Measurements from ENCODE around the gene SLC22A14. TPM values are rescaled to one million over a fixed set of nuclear protein-coding genes. Genes with fewer than 3 reads are reported as not detected.
"Not testable (repeated sequence)": the region's sequence is repeated elsewhere in the genome, so short reads cannot be mapped to it uniquely, and the experiment has no call there.

Gene SLC22A14
- total RNA-seq, 1 experiment from 2014 or later, result not detected

DNA sequence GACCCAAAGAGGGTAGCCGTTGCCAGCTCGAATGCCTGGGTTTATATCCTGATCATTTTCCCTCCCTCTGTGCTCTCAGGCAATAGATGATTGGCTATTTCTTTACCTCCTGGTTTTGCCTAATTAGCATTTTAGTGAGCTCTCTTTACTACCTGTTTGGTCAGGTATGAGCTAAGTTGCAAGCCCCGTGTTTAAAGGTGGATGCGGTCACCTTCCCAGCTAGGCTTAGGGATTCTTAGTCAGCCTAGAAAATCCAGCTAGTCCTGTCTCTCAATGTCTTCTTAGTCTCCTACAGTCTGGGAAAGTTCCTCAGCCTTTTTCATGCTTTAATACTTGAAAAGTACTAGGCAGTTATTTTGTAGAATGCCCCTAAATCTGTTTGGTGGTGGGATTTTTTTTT is 15.0 kb downstream of the SLC22A14 start:
- H3K4me1 ChIP-seq (ENCODE audit: insufficient read depth, low read length); H3K14ac ChIP-seq (ENCODE audit: insufficient read depth, low read length); H3K18ac ChIP-seq (ENCODE audit: insufficient read length, low read depth, low read length); H3K23ac ChIP-seq (ENCODE audit: insufficient read length, low read depth, low read length); H3K4me3 Mint-ChIP-seq; DNase-seq; H3K27me3 ChIP-seq (ENCODE audit: insufficient read depth, low read length); H2BK15ac ChIP-seq (ENCODE audit: low read depth, low read length); H4K91ac ChIP-seq (ENCODE audit: insufficient read length, low read depth, low read length); H3K56ac ChIP-seq (ENCODE audit: insufficient read length, low read depth, low read length); H3T11ph ChIP-seq (ENCODE audit: low read length); H3K27me3 Mint-ChIP-seq (ENCODE audit: low read depth); H3K9me3 Mint-ChIP-seq; H4K20me1 ChIP-seq (ENCODE audit: control insufficient read depth, insufficient read depth, insufficient read length); H2BK120ac ChIP-seq (ENCODE audit: low read depth, low read length, poor library complexity, severe bottlenecking); H2BK5ac ChIP-seq (ENCODE audit: insufficient read length, low read length); H3K36me3 Mint-ChIP-seq (ENCODE audit: insufficient read depth in 1 of 3, low read depth in 3 of 3); H2AK5ac ChIP-seq (ENCODE audit: insufficient read length, low read length); H2AFZ ChIP-seq (ENCODE audit: low read length); H3K4me1 Mint-ChIP-seq; H2BK12ac ChIP-seq (ENCODE audit: insufficient read length, low read depth, low read length); H3K23me2 ChIP-seq (ENCODE audit: insufficient read length, low read depth, low read length, poor library complexity, severe bottlenecking); H3K4me2 ChIP-seq (ENCODE audit: insufficient read depth, insufficient read length, low read length); H3K4ac ChIP-seq (ENCODE audit: low read depth, low read length); H4K8ac ChIP-seq (replicated peaks; ENCODE audit: insufficient read length, low read depth, low read length); H4K5ac ChIP-seq (ENCODE audit: insufficient read length, low read depth, low read length); H2BK20ac ChIP-seq (ENCODE audit: low read depth, low read length, poor library complexity, severe bottlenecking); H3K27ac Mint-ChIP-seq; H3K9me3 ChIP-seq (ENCODE audit: control insufficient read depth, low read depth, low read length); H3K27ac ChIP-seq (ENCODE audit: insufficient read length, low read depth, low read length); H3K79me2 ChIP-seq (ENCODE audit: insufficient read depth, low read length); H3K79me1 ChIP-seq (ENCODE audit: insufficient read depth, low read depth, low read length, poor library complexity, severe bottlenecking); H3K9ac ChIP-seq (ENCODE audit: extremely low read depth, insufficient read length, low read length): not testable (repeated sequence)
- no CpG with 5 or more reads among the region's 4 CpGs for WGBS (ENCODE audit: extremely low coverage, insufficient read length, low lambda C conversion rate)

All from H9 (cell line).